PC-9 (cell line): ENCODE results near the gene TRAF1. TPM values are rescaled to one million over a fixed set of nuclear protein-coding genes. Genes with fewer than 3 reads are reported as not detected.

Experiments used
- BruUV-seq: library from RNA; stranded (reverse); fragments of 400-500 nt; replicated peaks from 2 replicates; lab custom pipeline; 2021; lab: Mats Ljungman, UMichigan
- CTCF ChIA-PET: fragments of 300-600 bp; sonication (Branson Sonifier 250); formaldehyde crosslinking; loops from one replicate; lab custom pipeline; 2022; ENCODE audit warnings: antibody characterized with exemption; lab: Charles Lee
- POLR2A ChIA-PET: fragments of 300-600 bp; sonication (Branson Sonifier 250); formaldehyde crosslinking; loops from one replicate; lab custom pipeline; 2022; ENCODE audit warnings: antibody characterized with exemption; ENCODE audit not compliant: unreplicated experiment; lab: Charles Lee
- DNase-seq, 2 experiments: peaks; one replicate each; pipeline versions ENCODE4 v3.0.0 to v3.0.0-alpha.2; 2015 to 2022; ENCODE audit warnings: mixed read lengths in 1 of 2
- H2AFZ ChIP-seq: fragments of 200-600 bp; sonication (generic); 2 replicates; pipeline ENCODE4 v1.8.1; 2017; ENCODE audit warnings: antibody characterized with exemption
- H3F3A ChIP-seq: fragments of 200-600 bp; sonication (generic); 2 replicates; pipeline ENCODE4 v1.8.1; 2017; ENCODE audit warnings: antibody characterized with exemption, mild to moderate bottlenecking, low read depth; ENCODE audit not compliant: insufficient read depth
- H3K27ac ChIP-seq: fragments of 200-600 bp; sonication (generic); 2 replicates; pipeline ENCODE4 v1.6.1; 2016; ENCODE audit warnings: mixed run types
- H3K27me3 ChIP-seq: fragments of 200-600 bp; sonication (generic); 2 replicates; pipeline ENCODE4 v1.6.1; 2016; ENCODE audit warnings: low read depth, mixed run types; ENCODE audit not compliant: insufficient read depth
- H3K36me3 ChIP-seq: fragments of 200-600 bp; sonication (generic); 2 replicates; pipeline ENCODE4 v1.6.1; 2016; ENCODE audit warnings: low read depth, mixed run types
- H3K4me1 ChIP-seq: fragments of 200-600 bp; sonication (generic); replicated peaks from 2 replicates; pipeline ENCODE4 v1.6.1; 2016; ENCODE audit warnings: mixed run types; ENCODE audit not compliant: insufficient read depth
- H3K4me2 ChIP-seq: fragments of 200-600 bp; sonication (generic); 2 replicates; pipeline ENCODE4 v1.6.1; 2017; ENCODE audit warnings: mixed run types
- H3K4me3 ChIP-seq: fragments of 200-600 bp; sonication (generic); 2 replicates; pipeline ENCODE4 v1.6.1; 2016; ENCODE audit warnings: mixed run types
- H3K79me2 ChIP-seq: fragments of 200-600 bp; sonication (generic); 2 replicates; pipeline ENCODE4 v1.6.1; 2017; ENCODE audit warnings: low read depth, mixed run types
- H3K9me2 ChIP-seq: fragments of 200-600 bp; sonication (generic); 2 replicates; pipeline ENCODE4 v1.8.1; 2017; ENCODE audit warnings: mild to moderate bottlenecking; ENCODE audit not compliant: insufficient read depth
- H3K9me3 ChIP-seq: fragments of 200-600 bp; sonication (generic); 2 replicates; pipeline ENCODE4 v1.8.1; 2016; ENCODE audit warnings: low read depth; ENCODE audit not compliant: insufficient read depth
- H4K20me1 ChIP-seq: fragments of 200-600 bp; sonication (generic); 2 replicates; pipeline ENCODE4 v1.8.1; 2017; ENCODE audit not compliant: insufficient read depth
- EZH2 ChIP-seq: fragments of 200-600 bp; sonication (generic); IDR thresholded peaks from 2 replicates; pipeline ENCODE4 v1.8.0; 2017; ENCODE audit warnings: antibody characterized with exemption, low read depth
- intact Hi-C: fragments of 100-400 bp; cut with micrococcal nuclease; formaldehyde crosslinking; loops from one replicate; pipeline ENCODE4 v1.10.0; 2022; ENCODE audit not compliant: unreplicated experiment
- total RNA-seq: library from RNA; stranded (reverse); gene quantifications from 2 replicates; pipeline ENCODE4 v1.2.3, GENCODE V29; 2021
- TF ChIP-seq, protein P1 (sequence below): fragments of 200-600 bp; sonication (generic); conservative IDR thresholded peaks from 2 replicates; pipeline ENCODE4 v1.6.1; 2017; ENCODE audit warnings: mixed run types, antibody characterized with exemption, mild to moderate bottlenecking, moderate library complexity

Gene TRAF1
- total RNA-seq, 1 experiment from 2014 or later = 2.7 TPM

DNA sequence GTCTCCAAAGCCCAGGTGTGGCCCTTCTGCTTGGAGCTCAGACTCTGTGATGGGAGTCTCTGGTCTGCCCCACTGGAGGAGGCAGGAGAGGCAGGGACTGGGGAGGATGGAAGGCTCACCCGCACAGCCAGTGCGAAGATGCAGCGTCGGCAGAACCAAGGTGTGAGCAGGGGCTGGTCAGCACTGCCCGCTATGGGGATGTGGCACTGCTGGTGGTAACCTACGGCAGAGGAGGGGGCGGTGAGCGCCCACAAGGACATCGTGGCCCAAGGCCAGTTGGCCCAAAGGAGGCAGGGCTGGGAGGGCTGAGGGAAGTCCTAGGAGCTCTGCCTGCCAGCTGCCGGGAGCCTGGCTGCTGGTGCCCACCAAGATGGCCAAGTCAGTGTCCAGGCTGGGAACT is 56.9 kb downstream of the TRAF1 start:
- ChIA-PET POLR2A (no interaction called here), CTCF (no interaction called here)
- no peak for TF ChIP-seq EZH2
- TF ChIP-seq, protein P1, sequence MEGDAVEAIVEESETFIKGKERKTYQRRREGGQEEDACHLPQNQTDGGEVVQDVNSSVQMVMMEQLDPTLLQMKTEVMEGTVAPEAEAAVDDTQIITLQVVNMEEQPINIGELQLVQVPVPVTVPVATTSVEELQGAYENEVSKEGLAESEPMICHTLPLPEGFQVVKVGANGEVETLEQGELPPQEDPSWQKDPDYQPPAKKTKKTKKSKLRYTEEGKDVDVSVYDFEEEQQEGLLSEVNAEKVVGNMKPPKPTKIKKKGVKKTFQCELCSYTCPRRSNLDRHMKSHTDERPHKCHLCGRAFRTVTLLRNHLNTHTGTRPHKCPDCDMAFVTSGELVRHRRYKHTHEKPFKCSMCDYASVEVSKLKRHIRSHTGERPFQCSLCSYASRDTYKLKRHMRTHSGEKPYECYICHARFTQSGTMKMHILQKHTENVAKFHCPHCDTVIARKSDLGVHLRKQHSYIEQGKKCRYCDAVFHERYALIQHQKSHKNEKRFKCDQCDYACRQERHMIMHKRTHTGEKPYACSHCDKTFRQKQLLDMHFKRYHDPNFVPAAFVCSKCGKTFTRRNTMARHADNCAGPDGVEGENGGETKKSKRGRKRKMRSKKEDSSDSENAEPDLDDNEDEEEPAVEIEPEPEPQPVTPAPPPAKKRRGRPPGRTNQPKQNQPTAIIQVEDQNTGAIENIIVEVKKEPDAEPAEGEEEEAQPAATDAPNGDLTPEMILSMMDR = no peak
- Histone ChIP-seq H3K9me2 (no peaks in the 10 kb centered on the region), H3K4me3 (no peak overlapping the region), H3F3A (peaks cover 21% of the 10 kb centered on the region), H4K20me1 (no peaks in the 10 kb centered on the region), H3K9me3 (no peaks in the 10 kb centered on the region), H3K27ac (no peak overlapping the region), H3K4me2 (no peak overlapping the region), H3K79me2 (peaks cover 9% of the 10 kb centered on the region), H3K27me3 (no peaks in the 10 kb centered on the region), H3K36me3 (no peaks in the 10 kb centered on the region), H2AFZ (no peak overlapping the region), H3K4me1 (peaks cover 30% of the 10 kb centered on the region)
- intact Hi-C loops = loop anchor here (2.0 to 5.0 kb wide), 3 partner anchors 27 to 77 kb away; partner anchors contain the start of genes FBXW2 and PSMD5
- BruUV-seq = no TSS peak
- DNase-seq = no peak

DNA sequence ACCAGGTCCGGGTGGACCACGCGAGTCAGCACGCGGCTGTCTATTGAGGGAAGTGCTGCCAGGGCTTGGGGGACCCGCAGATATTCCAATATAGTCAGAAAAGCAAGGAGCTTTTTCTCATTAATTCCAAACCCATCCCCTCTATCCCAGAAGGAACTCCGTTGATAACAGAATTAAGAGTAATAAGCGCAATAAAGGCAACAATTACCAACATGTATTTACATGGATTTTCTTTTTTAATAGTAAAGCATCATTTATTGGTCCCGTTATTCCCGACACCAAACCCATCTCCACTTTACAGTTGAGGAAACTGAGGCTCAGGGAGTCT is 57.3 kb downstream of the TRAF1 start:
- DNase-seq = no peak
- TF ChIP-seq, protein P1 = no peak
- no peak for TF ChIP-seq EZH2
- H3K27ac ChIP-seq = no peak overlapping the region
- intact Hi-C loops = loop anchor here (2.0 to 5.0 kb wide), 3 partner anchors 27 to 77 kb away; partner anchors contain the start of genes FBXW2 and PSMD5
- no TSS peak for BruUV-seq
- H3K9me2 ChIP-seq = no peaks in the 10 kb centered on the region
- H4K20me1 ChIP-seq = no peaks in the 10 kb centered on the region
- peak overlapping the region; percentile 65 for H3K4me2 ChIP-seq
- no peaks in the 10 kb centered on the region for H3K9me3 ChIP-seq
- H3K4me3 ChIP-seq = no peak overlapping the region
- H3K79me2 ChIP-seq = peaks cover 5% of the 10 kb centered on the region
- no peaks in the 10 kb centered on the region for H3K36me3 ChIP-seq
- H2AFZ ChIP-seq = no peak overlapping the region
- H3F3A ChIP-seq = peaks cover 21% of the 10 kb centered on the region
- H3K27me3 ChIP-seq = no peaks in the 10 kb centered on the region
- peaks cover 26% of the 10 kb centered on the region for H3K4me1 ChIP-seq
- CTCF ChIA-PET = no interaction called here
- POLR2A ChIA-PET = no interaction called here

DNA sequence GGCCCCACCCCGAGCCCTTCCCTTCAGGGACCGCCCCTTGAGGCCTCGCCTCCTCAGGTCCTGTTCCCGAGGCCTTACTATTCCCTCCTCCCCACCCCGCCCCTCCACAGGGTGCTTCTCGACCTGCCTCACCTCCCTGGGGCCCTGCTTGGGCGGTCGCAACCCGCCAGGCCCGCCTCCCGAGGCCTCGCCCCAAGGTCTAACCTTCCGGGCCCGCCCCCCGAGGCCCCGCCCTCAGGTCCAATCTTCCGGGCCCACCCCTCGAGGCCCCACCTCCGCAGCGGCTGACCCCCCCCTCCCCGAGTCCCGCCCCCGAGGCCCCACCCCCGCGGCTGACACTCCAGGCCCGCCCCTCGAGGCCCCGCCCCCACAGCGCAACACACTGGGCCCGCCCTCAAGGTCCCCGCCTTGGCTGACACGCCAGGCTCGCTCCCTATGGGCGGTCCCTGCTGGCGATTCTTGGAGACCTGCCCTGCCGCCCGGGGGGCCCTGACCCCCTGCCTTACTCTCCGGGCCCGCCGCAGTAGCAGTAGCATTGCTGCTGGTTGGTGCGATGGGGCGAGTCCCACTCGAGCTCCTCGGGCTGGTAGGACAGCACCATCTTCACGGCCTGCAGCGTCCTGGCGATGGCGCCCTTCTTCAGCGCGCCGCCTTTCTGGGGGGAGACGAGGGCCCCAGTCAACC is 57.8 kb downstream of the TRAF1 start:
- TF ChIP-seq, protein P1 = no peak
- TF ChIP-seq EZH2 = no peak
- POLR2A ChIA-PET = no interaction called here

More for the DNA sequence above, 57.8 kb downstream of the TRAF1 start:
- H3K27me3 ChIP-seq = no peaks in the 10 kb centered on the region
- H3K9me3 ChIP-seq = no peaks in the 10 kb centered on the region
- no peak overlapping the region for H2AFZ ChIP-seq
- no peaks in the 10 kb centered on the region for H3K36me3 ChIP-seq
- H3K79me2 ChIP-seq = peaks cover under 1% of the 10 kb centered on the region; the same call in 1 of the 2 replicates
- peaks cover 21% of the 10 kb centered on the region for H3F3A ChIP-seq
- no peak overlapping the region for H3K27ac ChIP-seq
- intact Hi-C loops = loop anchor here (2.0 to 5.0 kb wide), 3 partner anchors 26 to 77 kb away; partner anchors contain the start of genes FBXW2 and PSMD5
- peaks cover 21% of the 10 kb centered on the region for H3K4me1 ChIP-seq
- H3K4me3 ChIP-seq = peak overlapping the region; percentile 21; the same call in 1 of the 2 replicates
- peak; percentile 92 to 99 for DNase-seq
- CTCF ChIA-PET = interaction anchor here (0.6 kb wide), 1 partner anchor 43 kb away, joined by 3 read pairs; no protein-coding TSS in a partner anchor
- no peaks in the 10 kb centered on the region for H3K9me2 ChIP-seq
- no TSS peak for BruUV-seq
- H4K20me1 ChIP-seq = no peaks in the 10 kb centered on the region
- H3K4me2 ChIP-seq = peak overlapping the region; percentile 70
